Large intestine (tissue), 3 donors: ENCODE results near the gene CEP72. TPM values are rescaled to one million over a fixed set of nuclear protein-coding genes. Genes with fewer than 3 reads are reported as not detected.

Experiments used
- DNase-seq, 2 donors: peaks; one replicate each; pipeline versions ENCODE4 v3.0.0 to v3.0.0-alpha.2; 2013
- H3K27ac ChIP-seq: one replicate; pipeline ENCODE4 v1.5.1; 2013; ENCODE audit warnings: low read length
- H3K27me3 ChIP-seq: 2 replicates; pipeline ENCODE4 v1.6.1; 2013; ENCODE audit warnings: low read length; ENCODE audit not compliant: control insufficient read depth, insufficient read depth
- H3K36me3 ChIP-seq: 2 replicates; pipeline ENCODE4 v1.6.1; 2013; ENCODE audit warnings: low read length; ENCODE audit not compliant: control insufficient read depth, insufficient read depth
- H3K4me1 ChIP-seq: one replicate; pipeline ENCODE4 v1.6.1; 2013; ENCODE audit warnings: low read length; ENCODE audit not compliant: control insufficient read depth, insufficient read depth
- H3K4me3 ChIP-seq: one replicate; pipeline ENCODE4 v1.5.1; 2013; ENCODE audit warnings: low read length
- H3K9me3 ChIP-seq: one replicate; pipeline ENCODE4 v1.6.1; 2013; ENCODE audit warnings: mild to moderate bottlenecking, low read depth, low read length, moderate library complexity; ENCODE audit not compliant: control insufficient read depth
- WGBS: methylation state at CpG from one replicate; pipeline ENCODE4 v1.1.5; 2013; ENCODE audit warnings: low lambda C conversion rate; ENCODE audit not compliant: insufficient coverage; 5-methylcytosine and 5-hydroxymethylcytosine counted together
- polyA plus RNA-seq: library from polyadenylated mRNA; unstranded; fragments of 120-200 nt; gene quantifications from one replicate; pipeline ENCODE4 v1.2.1, GENCODE V29; 2013

Gene CEP72
- polyA plus RNA-seq, 1 donor: 8.5 TPM

- H3K4me1 ChIP-seq: no peaks in the 10 kb centered on the region
- H3K27ac ChIP-seq: no peak overlapping the region
- H3K27me3 ChIP-seq: no peaks in the 10 kb centered on the region
- peaks cover 65% of the 10 kb centered on the region for H3K36me3 ChIP-seq
- DNase-seq: no peak
- no peak overlapping the region for H3K4me3 ChIP-seq
- no CpG with 5 or more reads among the region's 6 CpGs for WGBS
- H3K9me3 ChIP-seq: peaks cover 29% of the 10 kb centered on the region
These were observed 45.4 kb downstream of the CEP72 start for GRCh38 chr5:657570-657969.

GRCh38 chr5:658103-658502 is 46.0 kb downstream of the CEP72 start:
- peaks cover 34% of the 10 kb centered on the region for H3K9me3 ChIP-seq
- no peak overlapping the region for H3K27ac ChIP-seq
- no peaks in the 10 kb centered on the region for H3K4me1 ChIP-seq
- DNase-seq: no peak
- WGBS: no CpG with 5 or more reads among the region's 5 CpGs
- H3K36me3 ChIP-seq: peaks cover 64% of the 10 kb centered on the region
- H3K4me3 ChIP-seq: no peak overlapping the region
- H3K27me3 ChIP-seq: no peaks in the 10 kb centered on the region

- whole genome bisulfite sequencing: no CpG with 5 or more reads among the region's 16 CpGs
- Histone ChIP-seq H3K27me3 (no peaks in the 10 kb centered on the region), H3K9me3 (peaks cover 37% of the 10 kb centered on the region), H3K4me3 (no peak overlapping the region), H3K36me3 (peaks cover 73% of the 10 kb centered on the region), H3K27ac (no peak overlapping the region), H3K4me1 (no peaks in the 10 kb centered on the region)
- no peak for DNase-seq
These were observed 47.5 kb downstream of the CEP72 start for GRCh38 chr5:659496-660263.

- H3K4me1 ChIP-seq: no peaks in the 10 kb centered on the region
- no peak overlapping the region for H3K4me3 ChIP-seq
- H3K36me3 ChIP-seq: peaks cover 76% of the 10 kb centered on the region
- peaks cover 39% of the 10 kb centered on the region for H3K9me3 ChIP-seq
- no peak overlapping the region for H3K27ac ChIP-seq
- H3K27me3 ChIP-seq: no peaks in the 10 kb centered on the region
- no CpG with 5 or more reads among the region's 11 CpGs for WGBS
- DNase-seq: no peak
These were observed 48.4 kb downstream of the CEP72 start for GRCh38 chr5:660491-661030.

DNA sequence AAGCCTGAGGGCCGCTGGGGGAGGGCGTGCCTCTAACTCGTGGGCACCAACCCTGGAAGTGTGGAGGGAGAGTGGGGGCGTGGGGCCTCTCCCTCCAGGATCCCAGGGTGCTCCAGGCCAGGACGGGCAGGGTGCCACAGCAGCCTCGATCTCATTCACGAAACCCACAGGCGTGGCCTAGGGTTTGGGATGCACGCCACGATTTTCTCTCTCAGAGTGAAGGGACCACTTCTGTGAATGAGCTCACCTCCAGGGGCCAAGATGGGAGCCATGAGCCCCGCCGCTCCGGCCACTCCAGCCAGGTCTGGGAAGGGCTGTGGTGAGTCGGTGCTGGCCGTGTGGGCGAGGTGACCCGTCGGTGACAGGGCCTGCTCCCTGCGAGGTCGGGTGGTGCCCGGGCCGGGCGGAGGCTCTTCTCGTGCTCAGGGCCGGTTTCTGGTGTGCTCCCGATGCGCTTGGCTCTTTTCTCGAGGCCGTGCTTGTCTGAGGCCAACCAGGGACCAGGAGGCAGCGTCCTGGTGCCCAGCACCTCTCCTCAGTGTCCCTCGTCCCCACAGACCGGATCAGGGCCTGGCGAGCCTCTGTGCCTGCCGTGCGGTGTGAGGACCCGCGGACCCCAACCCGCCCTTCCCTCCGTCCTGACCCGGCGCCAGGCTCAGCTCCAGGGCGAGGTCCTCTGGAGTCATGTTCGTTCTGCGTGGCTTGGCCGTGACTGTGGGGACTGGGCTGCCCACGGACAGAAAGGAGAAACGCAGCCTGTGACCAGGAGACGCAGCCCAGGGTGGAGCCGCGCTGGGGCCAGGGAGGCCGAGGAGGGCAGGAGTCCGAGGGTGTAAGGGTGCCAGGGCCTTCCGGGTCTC is 50.0 kb downstream of the CEP72 start:
- Histone ChIP-seq H3K4me3 (no peak overlapping the region), H3K9me3 (peaks cover 46% of the 10 kb centered on the region), H3K27me3 (no peaks in the 10 kb centered on the region), H3K27ac (no peak overlapping the region), H3K36me3 (peaks cover 81% of the 10 kb centered on the region), H3K4me1 (no peaks in the 10 kb centered on the region)
- WGBS: no CpG with 5 or more reads among the region's 53 CpGs
- no peak for DNase-seq

- whole genome bisulfite sequencing: 100% methylated on average over 7 of the region's 56 CpGs
- no peak overlapping the region for H3K27ac ChIP-seq
- H3K36me3 ChIP-seq: peaks cover 76% of the 10 kb centered on the region
These were observed 50.8 kb downstream of the CEP72 start for GRCh38 chr5:662751-663435.

GRCh38 chr5:663436-664342 is 51.5 kb downstream of the CEP72 start:
- Histone ChIP-seq H3K27ac (no peak overlapping the region), H3K27me3 (no peaks in the 10 kb centered on the region), H3K4me1 (no peaks in the 10 kb centered on the region), H3K9me3 (peaks cover 43% of the 10 kb centered on the region), H3K36me3 (peaks cover 76% of the 10 kb centered on the region), H3K4me3 (no peak overlapping the region)
- no peak for DNase-seq
- no CpG with 5 or more reads among the region's 38 CpGs for WGBS

More at GRCh38 chr5:662751-663435, 50.8 kb downstream of the CEP72 start:
- peaks cover 46% of the 10 kb centered on the region for H3K9me3 ChIP-seq
- DNase-seq: no peak
- H3K4me1 ChIP-seq: no peaks in the 10 kb centered on the region
- no peaks in the 10 kb centered on the region for H3K27me3 ChIP-seq
- no peak overlapping the region for H3K4me3 ChIP-seq

- WGBS: no CpG with 5 or more reads among the region's 24 CpGs
- peaks cover 71% of the 10 kb centered on the region for H3K36me3 ChIP-seq
- H3K27me3 ChIP-seq: no peaks in the 10 kb centered on the region
- no peak overlapping the region for H3K4me3 ChIP-seq
- peaks cover 43% of the 10 kb centered on the region for H3K9me3 ChIP-seq
- peak in 1 of 2 donors; percentile 15 for DNase-seq
- no peaks in the 10 kb centered on the region for H3K4me1 ChIP-seq
- H3K27ac ChIP-seq: no peak overlapping the region
These were observed 52.3 kb downstream of the CEP72 start for GRCh38 chr5:664343-664993.

GRCh38 chr5:664994-665360 is 52.8 kb downstream of the CEP72 start:
- Histone ChIP-seq H3K4me3 (no peak overlapping the region), H3K27me3 (no peaks in the 10 kb centered on the region), H3K9me3 (peaks cover 40% of the 10 kb centered on the region), H3K27ac (no peak overlapping the region), H3K4me1 (no peaks in the 10 kb centered on the region), H3K36me3 (peaks cover 66% of the 10 kb centered on the region)
- no CpG with 5 or more reads among the region's 20 CpGs for WGBS
- DNase-seq: no peak
